NCI-H524 treated with DMSO at 0.1 percent for 48 hours (cell line): ENCODE measurements around the gene PTPRH.
"Not testable (repeated sequence)": the region's sequence is repeated elsewhere in the genome, so short reads cannot be mapped to it uniquely, and the experiment has no call there.

Source experiments
- DNase-seq: peaks from one replicate; lab custom pipeline; 2025; lab: John Stamatoyannopoulos, UW

The PTPRH gene

GRCh38 chr19:55158423-55158822, 50.9 kb downstream of the PTPRH start:
- DNase-seq = no peak

- no peak for DNase-seq
These were observed 52.0 kb downstream of the PTPRH start, which contains the start of gene TNNI3 for GRCh38 chr19:55157064-55157908. TSS of gene TNNI3 (minus strand) at chr19:55157732. CDS start at chr19:55157589, 143 bp downstream.

GRCh38 chr19:55156202-55157063, 52.9 kb downstream of the PTPRH start:
- DNase-seq = no peak

GRCh38 chr19:55155784-55156183, 53.5 kb downstream of the PTPRH start:
- DNase-seq = not testable (repeated sequence)

- DNase-seq = no peak
These were observed 55.5 kb downstream of the PTPRH start for GRCh38 chr19:55153652-55154264.

- peak; percentile 30 for DNase-seq
These were observed 57.3 kb downstream of the PTPRH start for GRCh38 chr19:55152017-55152416.

GRCh38 chr19:55149078-55150003, 60.0 kb downstream of the PTPRH start, which contains the start of gene TNNT1:
TSS of gene TNNT1 (minus strand) at chr19:55149206. CDS start at chr19:55147157, 2,049 bp downstream.
- DNase-seq = no peak

GRCh38 chr19:55147545-55148251, 61.6 kb downstream of the PTPRH start:
- no peak for DNase-seq

- no peak for DNase-seq
These were observed 62.5 kb downstream of the PTPRH start for GRCh38 chr19:55146705-55147273.

GRCh38 chr19:55146078-55146704, 63.1 kb downstream of the PTPRH start:
- DNase-seq = no peak

- DNase-seq = no peak
These were observed 64.1 kb downstream of the PTPRH start for GRCh38 chr19:55145232-55145631.

- no peak for DNase-seq
These were observed 67.6 kb downstream of the PTPRH start for GRCh38 chr19:55141696-55142095.

GRCh38 chr19:55137915-55138314, 71.4 kb downstream of the PTPRH start:
- no peak for DNase-seq

GRCh38 chr19:55136399-55137102, 72.8 kb downstream of the PTPRH start:
- no peak for DNase-seq

GRCh38 chr19:55134736-55135135, 74.6 kb downstream of the PTPRH start:
- DNase-seq = no peak

GRCh38 chr19:55133639-55134444, 75.5 kb downstream of the PTPRH start:
- DNase-seq = no peak

- DNase-seq = no peak
These were observed 76.7 kb downstream of the PTPRH start for GRCh38 chr19:55132453-55133129.

- no peak for DNase-seq
These were observed 77.9 kb downstream of the PTPRH start for GRCh38 chr19:55131421-55131820.
